Thyroid gland (tissue), 4 donors: ENCODE data around the gene TEX19.

Source experiments
- POLR2A ChIP-seq, 2 donors: fragments of 450-650 bp; IDR thresholded peaks; one replicate each; pipeline ENCODE4 v1.6.1; 2017; ENCODE audit warnings: antibody characterized with exemption in 2 of 2, mild to moderate bottlenecking in 2 of 2, moderate library complexity in 1 of 2
- TF ChIP-seq, protein P1 (sequence below), 6 experiments: fragments of 200-600 bp in 3 of 6; fragments of 450-650 bp in 3 of 6; sonication (generic) in 3 of 6; IDR thresholded peaks; one replicate each; pipeline ENCODE4 v1.5.1; 2016 to 2019; ENCODE audit warnings: antibody characterized with exemption in 6 of 6, mild to moderate bottlenecking in 2 of 6, inconsistent platforms in 1 of 6, moderate library complexity in 1 of 6

DNA sequence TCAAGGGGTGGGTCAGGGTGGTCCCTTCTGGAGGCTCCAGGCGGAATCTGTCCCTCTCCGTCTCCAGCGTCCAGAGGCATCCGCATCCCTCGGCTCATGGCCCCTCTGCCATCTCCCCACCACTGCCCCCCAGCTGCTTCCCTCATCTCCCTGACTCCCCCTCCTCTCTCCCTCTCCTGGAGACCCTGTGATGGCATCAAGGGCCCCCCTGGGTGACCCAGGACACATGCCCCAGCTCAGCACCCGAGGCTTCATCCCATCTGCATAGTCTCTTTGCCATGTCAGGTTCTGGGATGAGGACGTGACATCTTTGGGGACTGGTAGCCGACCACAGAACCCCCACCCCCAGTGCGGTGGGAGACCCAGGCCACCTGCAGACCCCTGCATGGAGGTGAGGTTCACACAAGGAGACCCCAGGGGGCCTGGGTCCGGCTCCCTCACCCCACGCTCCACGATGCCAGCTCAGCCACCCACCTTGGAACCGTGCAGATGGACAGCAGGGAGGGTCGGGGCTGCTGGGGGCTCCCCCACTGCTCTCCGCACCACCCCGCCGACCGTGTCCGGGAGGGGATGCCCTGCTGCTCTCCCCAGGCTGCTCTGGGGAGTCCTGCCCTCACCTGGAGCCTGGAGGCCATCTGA, 29.2 kb upstream of the TEX19 start:
- TF ChIP-seq, protein P1, sequence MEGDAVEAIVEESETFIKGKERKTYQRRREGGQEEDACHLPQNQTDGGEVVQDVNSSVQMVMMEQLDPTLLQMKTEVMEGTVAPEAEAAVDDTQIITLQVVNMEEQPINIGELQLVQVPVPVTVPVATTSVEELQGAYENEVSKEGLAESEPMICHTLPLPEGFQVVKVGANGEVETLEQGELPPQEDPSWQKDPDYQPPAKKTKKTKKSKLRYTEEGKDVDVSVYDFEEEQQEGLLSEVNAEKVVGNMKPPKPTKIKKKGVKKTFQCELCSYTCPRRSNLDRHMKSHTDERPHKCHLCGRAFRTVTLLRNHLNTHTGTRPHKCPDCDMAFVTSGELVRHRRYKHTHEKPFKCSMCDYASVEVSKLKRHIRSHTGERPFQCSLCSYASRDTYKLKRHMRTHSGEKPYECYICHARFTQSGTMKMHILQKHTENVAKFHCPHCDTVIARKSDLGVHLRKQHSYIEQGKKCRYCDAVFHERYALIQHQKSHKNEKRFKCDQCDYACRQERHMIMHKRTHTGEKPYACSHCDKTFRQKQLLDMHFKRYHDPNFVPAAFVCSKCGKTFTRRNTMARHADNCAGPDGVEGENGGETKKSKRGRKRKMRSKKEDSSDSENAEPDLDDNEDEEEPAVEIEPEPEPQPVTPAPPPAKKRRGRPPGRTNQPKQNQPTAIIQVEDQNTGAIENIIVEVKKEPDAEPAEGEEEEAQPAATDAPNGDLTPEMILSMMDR (IDR thresholded peaks at IDR 0.05), result no peak
- no peak for TF ChIP-seq POLR2A (IDR thresholded peaks at IDR 0.05)
